Measurements from ENCODE around the gene NRXN2.
"Not testable (repeated sequence)": the region's sequence is repeated elsewhere in the genome, so short reads cannot be mapped to it uniquely, and the experiment has no call there.

Gene NRXN2

GRCh38 chr11:64566042-64566914 lies 156.7 kb downstream of the NRXN2 start:
- peak in 1 of 3 experiments; percentile 16 for DNase-seq (ENCODE audit: low read depth in 3 of 3)

- no peak for DNase-seq (ENCODE audit: low read depth in 3 of 3)
Measured at GRCh38 chr11:64564947-64565889, 157.8 kb downstream of the NRXN2 start.

- no peak for DNase-seq (ENCODE audit: low read depth in 3 of 3)
Measured at GRCh38 chr11:64564419-64564818, 158.6 kb downstream of the NRXN2 start.

GRCh38 chr11:64563966-64564365 lies 159.0 kb downstream of the NRXN2 start:
- DNase-seq (ENCODE audit: low read depth in 3 of 3) = no peak

GRCh38 chr11:64562723-64563351 lies 160.2 kb downstream of the NRXN2 start:
- no peak for DNase-seq (ENCODE audit: low read depth in 3 of 3)

- DNase-seq (ENCODE audit: low read depth in 3 of 3) = no peak
Measured at GRCh38 chr11:64561984-64562722, 160.8 kb downstream of the NRXN2 start.

GRCh38 chr11:64561429-64561828 lies 161.6 kb downstream of the NRXN2 start:
- DNase-seq (ENCODE audit: low read depth in 3 of 3) = not testable (repeated sequence)

GRCh38 chr11:64560941-64561340 lies 162.1 kb downstream of the NRXN2 start:
- DNase-seq (ENCODE audit: low read depth in 3 of 3) = no peak

- DNase-seq (ENCODE audit: low read depth in 3 of 3) = no peak
Measured at GRCh38 chr11:64560139-64560771, 162.7 kb downstream of the NRXN2 start.

GRCh38 chr11:64559351-64560138 lies 163.5 kb downstream of the NRXN2 start:
- no peak for DNase-seq (ENCODE audit: low read depth in 3 of 3)

GRCh38 chr11:64558869-64559268 lies 164.1 kb downstream of the NRXN2 start:
- DNase-seq (ENCODE audit: low read depth in 3 of 3) = no peak

GRCh38 chr11:64558065-64558745 lies 164.8 kb downstream of the NRXN2 start:
- no peak for DNase-seq (ENCODE audit: low read depth in 3 of 3)

GRCh38 chr11:64556721-64557250 lies 166.2 kb downstream of the NRXN2 start:
- DNase-seq (ENCODE audit: low read depth in 3 of 3) = no peak
